A673 (cell line): ENCODE data around the gene CHCHD1.

ENCODE experiments used
- CTCF ChIP-seq: fragments of 300-800, 200-600 bp; sonication (generic); conservative IDR thresholded peaks from 2 replicates; pipeline ENCODE4 v1.5.1; 2017; ENCODE audit warnings: low read depth, mild to moderate bottlenecking, antibody characterized with exemption, low read length, moderate library complexity, mixed read lengths
- EZH2 ChIP-seq: fragments of 200-600 bp; sonication (generic); IDR thresholded peaks from 2 replicates; pipeline ENCODE4 v1.6.1; 2017; ENCODE audit warnings: borderline replicate concordance, low read depth, mild to moderate bottlenecking, mixed read lengths, antibody characterized with exemption, low read length; ENCODE audit not compliant: poor library complexity, severe bottlenecking

- no peak for TF ChIP-seq CTCF
- no peak for TF ChIP-seq EZH2
Measured at GRCh38 chr10:73785721-73786511, 4.1 kb downstream of the CHCHD1 start.
